GM19452 (cell line): Measurements from ENCODE around the gene COX14.

Experiments used
- ATAC-seq: cut with Tn5 transposase; IDR thresholded peaks from one replicate; pipeline ENCODE4 v1.9.1; 2021; ENCODE audit not compliant: unreplicated experiment

COX14 gene

DNA sequence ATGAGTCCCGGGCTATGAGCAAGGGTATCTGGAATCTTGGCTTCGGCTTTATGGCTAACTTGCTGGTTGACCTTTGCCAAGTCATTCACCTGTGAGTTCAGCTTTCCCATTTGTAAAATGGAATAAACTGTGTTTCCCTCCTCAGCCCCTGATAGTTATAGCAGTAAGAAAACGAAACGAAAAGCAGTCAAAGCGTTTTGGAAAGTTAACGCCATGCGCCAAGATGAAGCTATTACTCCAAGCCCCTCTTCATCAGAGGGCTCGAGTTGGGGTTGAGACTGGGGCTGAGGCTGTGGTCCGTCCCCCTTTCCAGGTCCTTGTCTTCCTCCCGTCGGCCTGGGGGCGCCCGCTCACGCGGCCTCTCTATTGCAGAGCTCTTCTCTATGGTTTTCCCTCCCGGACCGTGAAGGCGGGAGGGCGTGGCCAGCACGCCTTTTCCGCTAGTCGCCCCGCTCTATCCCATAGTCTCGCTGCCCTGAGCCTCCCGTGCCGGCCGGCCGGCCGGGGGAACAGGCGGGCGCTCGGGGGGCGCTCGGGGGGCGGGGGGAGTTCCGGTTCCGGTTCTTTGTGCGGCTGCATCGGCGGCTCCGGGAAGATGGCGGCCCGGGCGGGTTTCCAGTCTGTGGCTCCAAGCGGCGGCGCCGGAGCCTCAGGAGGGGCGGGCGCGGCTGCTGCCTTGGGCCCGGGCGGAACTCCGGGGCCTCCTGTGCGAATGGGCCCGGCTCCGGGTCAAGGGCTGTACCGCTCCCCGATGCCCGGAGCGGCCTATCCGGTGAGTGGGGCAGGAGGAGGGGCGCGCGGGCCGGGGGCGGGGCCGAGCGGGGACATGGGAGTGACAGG, 27.0 kb upstream of the COX14 start, which contains the start of gene SMARCD1:
Gene SMARCD1, plus strand, starts transcription at position 568 of the 840 bp plus-strand sequence. Its CDS starts 28 bp downstream, at position 596.
- peak; percentile 82 for ATAC-seq

DNA sequence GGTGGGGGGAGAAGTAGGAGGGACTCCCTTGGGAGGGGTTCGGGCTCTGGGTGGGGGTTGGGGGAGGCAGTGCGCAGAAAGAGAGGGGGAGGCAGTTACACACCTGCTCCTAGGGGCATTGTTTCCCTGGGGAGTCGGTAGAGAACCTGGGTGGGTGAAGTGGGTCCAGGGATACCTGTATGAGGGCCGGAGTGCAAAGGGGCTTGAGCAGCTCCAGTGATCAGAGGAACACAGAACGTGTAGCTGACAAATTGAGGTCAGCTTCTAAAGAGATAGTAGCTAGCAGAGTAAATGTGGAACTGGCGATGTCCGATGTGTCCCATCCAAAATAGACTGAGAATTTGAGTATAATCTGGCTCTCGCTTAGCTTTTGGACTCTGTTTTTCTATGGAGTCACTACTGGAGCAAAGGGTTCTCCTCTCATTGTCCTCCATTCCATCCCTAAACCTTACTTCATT, 26.4 kb upstream of the COX14 start:
- ATAC-seq = peak; percentile 14

DNA sequence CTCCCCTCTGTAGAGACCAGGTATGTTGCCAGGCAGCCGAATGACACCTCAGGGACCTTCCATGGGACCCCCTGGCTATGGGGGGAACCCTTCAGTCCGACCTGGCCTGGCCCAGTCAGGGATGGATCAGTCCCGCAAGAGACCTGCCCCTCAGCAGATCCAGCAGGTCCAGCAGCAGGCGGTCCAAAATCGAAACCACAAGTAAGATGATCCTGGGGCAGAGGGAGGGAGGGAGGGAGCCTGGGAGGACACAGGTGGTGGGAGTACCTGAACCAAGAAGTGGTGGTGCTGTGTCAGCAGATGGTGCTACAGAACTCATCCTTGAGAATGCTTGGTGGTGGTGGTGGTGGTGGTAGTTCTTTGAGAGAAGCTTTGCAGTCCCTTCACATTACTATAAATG, 25.9 kb upstream of the COX14 start:
- no peak for ATAC-seq

DNA sequence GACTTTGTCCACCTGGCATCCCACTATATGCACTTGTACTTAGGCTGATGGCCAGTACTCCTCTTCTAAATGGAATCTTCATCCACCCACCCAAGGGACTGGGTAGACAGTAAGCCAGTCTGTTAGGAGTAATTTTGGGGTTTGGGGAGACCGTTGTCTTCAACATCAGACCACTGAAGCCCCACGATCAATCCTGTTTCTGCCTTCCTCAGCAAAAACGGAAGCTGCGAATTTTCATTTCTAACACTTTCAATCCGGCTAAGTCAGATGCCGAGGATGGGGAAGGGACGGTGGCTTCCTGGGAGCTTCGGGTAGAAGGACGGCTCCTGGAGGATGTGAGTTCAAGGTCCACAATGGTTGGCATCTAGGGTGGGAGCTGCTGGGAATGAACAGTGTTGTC, 24.9 kb upstream of the COX14 start:
- ATAC-seq = no peak

DNA sequence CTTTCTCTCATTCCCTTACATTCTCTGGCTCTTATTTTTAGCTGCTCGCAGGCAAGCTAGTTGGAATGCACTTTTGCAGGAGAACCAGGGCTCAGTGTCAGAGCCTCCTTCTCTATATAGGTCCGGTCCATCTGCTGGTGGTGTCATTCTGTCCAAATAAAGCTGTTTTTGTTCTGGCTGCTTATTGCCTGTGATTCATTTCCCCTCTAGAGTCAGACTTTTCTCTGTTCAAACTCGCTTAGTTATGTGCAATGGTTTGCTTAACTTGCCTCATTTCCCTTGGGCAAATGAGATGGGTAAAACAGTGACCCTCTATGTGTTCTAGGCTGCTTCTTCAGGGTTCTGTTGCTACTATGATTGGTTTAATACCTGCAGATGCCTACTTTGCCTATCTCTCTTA, 24.0 kb upstream of the COX14 start:
- no peak for ATAC-seq

DNA sequence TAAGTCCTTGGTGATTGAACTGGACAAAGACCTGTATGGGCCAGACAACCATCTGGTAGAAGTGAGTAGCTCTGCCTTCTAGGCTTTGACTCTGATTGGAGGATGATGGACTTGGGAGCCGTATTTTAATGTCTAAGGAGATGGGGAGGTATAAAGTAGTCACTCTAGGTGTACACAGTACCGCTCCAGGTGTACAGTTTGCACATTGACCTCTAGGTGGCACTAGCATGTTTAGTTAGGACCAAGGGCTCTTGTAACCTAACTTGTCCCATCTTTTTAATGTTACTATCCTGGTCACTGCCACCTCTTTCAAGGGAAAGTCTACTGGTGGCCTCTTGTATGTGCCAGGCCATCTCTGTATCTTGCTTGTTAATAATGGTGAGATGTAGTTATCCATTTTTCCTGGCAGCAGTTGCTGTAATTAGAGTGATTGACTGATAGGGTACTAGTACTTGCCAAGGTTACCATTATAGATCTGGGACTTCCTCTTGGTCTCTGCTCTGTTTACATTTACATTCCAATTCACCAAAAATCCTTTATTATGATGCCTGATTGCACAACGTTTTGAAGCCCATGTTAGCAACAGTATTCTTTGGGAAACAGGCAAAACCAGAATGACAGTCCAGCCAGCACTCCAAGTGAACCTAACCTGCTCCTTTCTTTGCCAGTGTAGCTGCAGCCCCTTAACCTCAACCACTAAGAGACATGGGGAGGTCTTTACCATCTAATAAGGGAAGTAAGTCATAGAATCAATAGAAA, 23.3 kb upstream of the COX14 start:
- ATAC-seq = no peak

DNA sequence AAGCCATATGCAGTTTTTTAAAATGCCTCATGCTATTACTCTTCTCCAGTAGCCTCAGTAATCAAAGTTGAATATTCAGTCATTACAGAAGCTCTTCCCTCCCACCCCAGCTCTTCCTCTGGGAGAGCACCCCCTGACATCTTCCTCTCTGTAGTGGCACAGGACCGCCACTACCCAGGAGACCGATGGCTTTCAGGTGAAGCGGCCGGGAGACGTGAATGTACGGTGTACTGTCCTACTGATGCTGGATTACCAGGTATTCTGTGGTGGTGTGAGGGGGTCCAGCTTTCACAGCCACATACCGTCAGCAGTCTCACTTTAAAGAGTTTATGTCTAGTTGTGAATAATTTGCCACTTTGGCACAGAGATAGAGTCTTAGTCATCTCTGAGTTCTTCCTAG, 22.3 kb upstream of the COX14 start:
- no peak for ATAC-seq

DNA sequence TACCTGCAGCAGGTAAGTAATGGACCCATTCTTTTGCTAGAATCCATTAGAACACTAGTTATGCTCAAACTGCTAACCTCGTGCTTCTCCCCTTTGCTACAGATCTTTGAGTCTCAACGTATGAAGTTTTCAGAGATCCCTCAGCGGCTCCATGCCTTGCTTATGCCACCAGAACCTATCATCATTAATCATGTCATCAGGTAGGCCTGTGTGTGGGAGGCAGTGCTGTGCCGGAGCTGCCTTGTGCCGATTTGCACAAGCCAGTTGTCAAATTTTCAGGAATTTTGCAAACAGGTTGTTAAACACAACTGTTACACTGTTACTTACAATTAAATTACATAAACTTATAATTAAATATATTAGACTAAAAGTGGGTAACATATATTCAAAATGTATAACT, 21.6 kb upstream of the COX14 start:
- ATAC-seq = no peak

DNA sequence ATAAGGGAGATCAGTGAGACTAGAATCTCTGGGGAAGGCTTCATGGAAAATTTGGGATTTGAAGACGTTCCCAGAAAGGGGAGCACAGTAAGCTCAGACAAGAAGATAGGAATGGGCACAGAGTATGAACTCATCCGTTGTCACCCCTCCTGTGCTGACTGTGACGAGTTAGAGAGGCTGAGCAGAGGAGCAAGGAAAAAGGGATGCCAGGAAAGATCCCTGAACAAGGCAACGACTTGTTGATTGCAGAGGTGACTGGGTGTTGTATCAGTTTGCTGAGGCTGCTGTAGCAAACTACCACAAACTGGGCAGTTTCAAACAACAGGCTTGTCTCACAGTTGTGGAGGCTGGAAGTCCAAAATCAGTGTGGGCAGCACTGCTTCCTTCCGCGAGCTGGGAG, 14.1 kb upstream of the COX14 start:
- ATAC-seq = no peak

DNA sequence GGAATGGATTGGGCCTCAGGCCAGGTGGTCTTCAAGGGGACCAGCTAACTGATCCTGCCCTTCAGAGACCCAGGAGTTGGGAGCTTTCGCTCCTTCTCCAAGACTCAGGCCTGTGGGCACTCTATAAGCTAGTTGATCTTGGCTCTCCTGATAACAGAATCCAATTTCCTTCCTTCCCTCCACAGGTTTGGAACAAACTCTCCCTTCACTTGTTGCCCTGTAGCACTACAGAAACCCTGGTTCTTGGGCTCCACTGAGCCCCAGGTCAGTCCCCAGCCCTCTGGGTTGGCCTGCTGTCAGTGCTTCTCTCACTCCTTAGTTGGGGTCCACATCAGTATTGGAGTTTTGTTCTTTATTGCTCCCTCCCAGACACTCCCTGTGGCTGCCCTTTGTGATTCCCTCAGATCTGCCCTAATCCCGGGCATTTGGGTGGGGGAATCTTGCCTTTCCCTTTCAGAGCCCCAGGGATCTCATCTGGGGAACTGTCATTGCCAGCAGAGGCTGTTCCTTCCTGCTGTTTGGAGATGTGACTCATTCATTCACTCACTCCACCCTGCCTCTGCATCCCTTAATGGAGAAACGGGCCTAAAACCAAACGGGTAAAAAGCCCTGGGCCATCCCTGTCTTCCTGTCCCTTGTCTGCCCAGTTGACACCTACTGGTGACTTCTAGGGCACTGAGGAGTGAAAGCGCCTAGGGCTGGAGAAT, 12.6 kb upstream of the COX14 start:
- no peak for ATAC-seq

DNA sequence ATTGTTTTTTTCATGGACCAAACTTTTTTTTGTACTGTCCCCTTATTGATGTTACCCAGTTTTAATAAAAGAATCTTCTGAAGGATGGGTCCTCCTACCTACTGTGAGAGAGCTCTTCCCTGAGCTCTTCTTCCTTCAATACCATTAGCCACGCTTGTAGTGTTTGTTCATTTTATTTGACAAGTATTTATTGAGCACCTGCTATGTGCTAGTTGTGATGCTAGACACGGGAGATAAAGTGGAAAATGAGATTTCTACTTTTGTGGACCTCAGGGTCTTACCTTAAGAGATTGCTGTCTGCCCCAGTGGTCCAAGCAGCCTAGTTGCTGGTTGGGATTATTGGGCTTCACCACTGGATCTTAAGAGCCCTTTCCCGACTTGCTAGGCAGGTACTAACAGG, 11.5 kb upstream of the COX14 start:
- no peak for ATAC-seq

DNA sequence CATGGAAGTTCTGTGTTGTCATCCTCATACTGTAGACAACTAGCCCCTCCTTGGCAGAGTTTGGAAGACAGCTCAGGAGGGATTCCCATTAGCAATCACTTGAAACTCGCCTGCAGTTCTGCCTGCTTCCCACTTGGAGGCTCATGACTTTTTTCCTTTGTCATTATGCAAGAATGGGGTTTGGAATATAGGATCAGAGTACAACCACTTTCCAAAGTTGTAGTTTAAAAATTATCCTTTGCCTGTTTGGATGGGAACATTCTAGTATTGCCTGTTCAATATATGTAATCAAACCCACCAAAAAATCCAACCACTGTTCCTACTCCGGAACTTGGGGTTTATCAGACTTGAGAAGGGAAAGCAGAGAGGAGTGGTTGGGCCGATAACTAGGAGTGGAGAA, 10.4 kb upstream of the COX14 start:
- ATAC-seq = no peak

DNA sequence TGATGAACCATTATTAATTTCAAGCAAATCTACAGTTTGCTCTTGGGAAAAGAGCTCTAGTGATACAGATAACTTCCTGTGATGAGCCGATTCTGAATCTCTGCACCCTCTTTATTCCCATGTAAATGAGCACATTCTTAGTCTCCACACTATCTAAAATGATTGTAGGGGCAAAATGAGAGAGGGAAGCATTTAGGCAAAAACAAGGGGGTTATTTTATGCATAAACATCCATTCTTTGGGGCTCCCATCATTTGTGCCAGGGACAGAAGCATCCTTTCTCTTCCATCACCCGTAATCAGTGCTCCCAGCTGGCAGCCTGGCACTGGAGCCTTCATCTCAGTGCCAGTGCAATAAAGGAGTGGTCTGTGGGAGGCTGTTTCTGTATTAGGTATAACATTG, 9.9 kb upstream of the COX14 start:
- no peak for ATAC-seq

DNA sequence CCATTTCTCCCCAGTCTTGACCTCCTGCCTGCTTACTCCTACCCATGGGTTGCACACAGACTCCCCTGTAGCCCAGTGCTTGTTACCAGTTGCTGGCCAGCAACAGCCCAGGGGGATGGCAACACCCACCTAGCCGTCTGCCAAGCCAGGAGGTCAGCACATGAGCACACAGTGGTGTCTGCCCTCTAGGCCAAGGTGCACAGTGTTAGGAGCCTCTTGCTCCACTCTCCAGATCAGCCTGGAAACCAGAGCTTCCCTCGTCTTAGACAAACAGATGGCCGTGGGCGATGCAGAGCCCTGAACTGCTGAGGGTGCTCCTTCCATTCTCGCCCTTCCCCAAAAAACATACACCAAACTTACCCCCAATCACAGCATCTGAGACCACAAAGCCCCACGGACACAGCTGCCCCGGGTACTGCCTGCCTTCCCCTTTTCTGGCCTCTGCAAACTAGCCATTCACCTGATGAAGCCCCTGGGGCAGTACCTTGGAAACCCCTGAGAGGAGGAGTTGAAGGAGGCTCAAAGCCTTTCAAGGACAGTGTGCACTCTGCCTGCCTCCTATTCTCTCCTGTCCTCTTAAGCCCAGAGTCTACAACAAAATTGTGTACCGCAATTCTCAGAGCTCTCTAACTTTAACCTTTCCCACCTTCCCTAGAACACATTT, 9.3 kb upstream of the COX14 start:
- ATAC-seq = no peak

DNA sequence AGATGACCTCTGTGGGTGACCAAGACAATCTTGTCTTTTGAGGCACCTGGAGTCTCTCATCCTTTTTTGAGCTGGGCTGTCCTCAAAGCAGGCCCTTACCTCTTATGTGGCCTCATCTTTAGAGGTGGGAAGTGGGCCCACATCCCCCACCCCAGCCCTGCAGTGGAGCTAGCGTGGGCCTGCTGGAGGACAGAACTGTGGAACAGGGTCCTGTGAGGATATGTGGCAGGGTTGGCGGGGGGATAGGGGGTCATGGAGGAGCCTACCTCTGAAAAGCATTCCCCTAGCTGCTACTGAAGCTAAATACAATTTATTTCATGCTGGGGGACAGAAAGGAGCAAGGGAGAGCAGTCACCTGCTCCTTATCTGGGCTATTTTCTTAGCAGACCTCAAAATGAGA, 8.7 kb upstream of the COX14 start:
- ATAC-seq = no peak

DNA sequence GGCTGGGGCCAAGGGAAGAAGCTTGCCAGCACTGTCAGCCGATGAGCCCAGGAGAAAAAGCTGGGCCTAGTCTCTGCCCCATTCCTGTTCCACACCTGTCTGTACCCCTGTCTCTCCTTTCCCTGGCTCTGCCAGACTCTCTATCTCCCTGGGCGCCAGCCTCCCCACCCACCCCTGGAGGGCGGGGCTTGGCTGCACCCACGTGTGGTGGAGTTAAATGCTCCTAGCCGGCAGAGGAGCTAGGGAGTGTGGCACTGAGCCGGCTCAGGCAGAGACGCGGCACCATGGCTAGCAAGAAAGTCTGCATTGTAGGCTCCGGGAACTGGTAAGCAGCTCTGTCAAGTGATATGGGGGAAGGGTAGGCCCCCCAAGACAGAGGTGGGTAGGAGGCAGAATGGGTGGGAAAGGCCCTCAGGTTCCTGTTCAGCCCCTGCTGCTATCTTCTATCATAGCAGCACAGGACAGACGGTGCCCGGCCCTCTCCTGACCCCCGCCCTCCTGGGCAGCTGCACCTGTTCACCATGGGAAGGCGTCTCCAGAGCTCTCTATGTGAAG, 8.2 kb upstream of the COX14 start, which contains the start of gene GPD1:
Gene GPD1, plus strand, starts transcription at position 242 of the 555 bp plus-strand sequence. Its CDS starts 43 bp downstream, at position 285.
- no peak for ATAC-seq

DNA sequence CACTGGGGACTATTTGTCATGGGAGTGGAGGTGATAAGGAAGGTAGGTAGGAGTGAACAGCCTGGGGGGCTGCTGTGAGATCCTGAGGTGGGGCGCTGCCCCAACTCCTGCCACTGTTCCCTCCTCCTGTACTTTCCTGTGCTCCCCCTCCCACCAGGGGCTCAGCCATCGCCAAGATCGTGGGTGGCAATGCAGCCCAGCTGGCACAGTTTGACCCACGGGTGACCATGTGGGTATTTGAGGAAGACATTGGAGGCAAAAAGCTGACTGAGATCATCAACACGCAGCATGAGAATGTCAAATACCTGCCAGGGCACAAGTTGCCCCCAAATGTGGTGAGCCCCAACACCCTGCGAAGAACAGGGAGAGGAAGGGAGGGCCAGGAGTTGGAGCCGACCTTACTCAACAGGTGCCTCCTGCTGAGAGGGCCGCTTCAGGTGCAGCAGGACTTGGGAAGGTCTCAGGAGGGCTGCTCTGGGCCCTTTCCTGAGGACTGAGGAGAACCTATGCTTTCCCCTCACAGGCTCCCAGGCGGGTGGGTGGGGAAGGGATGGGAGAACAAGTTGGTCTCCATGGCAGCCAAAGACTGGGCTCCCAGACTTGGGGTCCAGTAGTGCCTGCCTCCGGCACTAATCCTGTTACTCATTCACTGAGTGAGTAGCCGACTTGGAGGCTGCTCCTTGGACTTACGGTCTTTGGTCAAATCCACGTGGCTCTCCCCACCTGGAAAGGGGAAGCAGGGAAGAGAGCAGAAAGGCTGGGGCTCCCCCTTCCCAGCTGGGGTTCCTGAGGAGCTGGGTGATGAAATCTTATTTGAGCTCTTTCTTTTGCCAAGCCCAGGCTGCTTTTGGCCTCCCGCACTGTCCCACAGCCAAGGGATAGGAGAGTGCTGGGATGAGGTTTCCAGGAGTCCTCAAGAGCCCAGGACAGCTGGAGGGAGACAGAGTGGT, 7.3 kb upstream of the COX14 start:
- ATAC-seq = no peak

DNA sequence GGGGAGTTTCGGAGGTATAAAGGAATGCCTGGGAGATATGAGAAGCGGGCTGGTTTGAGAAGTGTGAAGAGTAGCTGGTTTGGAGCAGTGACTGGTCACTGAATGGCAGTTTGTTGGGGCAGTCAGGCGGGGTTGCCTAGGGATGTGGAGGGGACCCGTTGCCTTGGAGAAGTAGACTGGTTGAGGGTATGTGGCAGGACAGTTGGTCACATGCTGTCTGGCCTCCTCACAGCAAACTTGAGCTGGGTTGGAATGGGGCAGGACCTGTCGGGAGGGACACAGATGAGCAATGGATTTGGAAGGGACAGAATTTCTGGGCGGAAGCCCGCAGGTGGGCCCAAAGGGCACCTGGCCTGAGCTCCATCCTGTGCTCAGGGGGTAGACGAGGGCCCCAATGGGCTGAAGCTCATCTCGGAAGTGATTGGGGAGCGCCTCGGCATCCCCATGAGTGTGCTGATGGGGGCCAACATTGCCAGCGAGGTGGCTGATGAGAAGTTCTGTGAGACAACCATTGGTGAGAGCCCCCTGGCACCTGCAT, 6.1 kb upstream of the COX14 start:
- ATAC-seq = no peak

DNA sequence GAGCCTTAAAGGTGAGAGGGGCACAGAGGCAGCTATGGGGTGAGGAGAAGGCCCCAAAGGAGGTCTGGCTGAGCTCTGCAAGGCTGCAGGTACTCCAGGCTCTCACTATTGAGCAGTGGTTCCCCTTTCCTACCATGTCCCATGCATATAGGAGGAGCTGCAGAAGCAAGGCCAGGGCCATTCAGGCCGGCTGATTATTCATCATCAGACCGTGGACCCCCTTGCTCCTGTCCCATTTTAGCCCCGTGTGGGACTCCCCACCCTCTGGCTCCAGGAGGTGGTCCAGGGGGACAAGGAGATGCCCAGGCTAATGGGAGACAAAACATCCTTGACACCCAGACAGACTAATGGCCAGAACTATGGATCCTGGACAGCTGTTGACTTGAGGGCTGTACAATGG, 5.1 kb upstream of the COX14 start:
- ATAC-seq = no peak
